A673 (cell line): ENCODE results near the gene RBMS1. TPM values are rescaled to one million over a fixed set of nuclear protein-coding genes. Genes with fewer than 3 reads are reported as not detected.
"Not testable (repeated sequence)": the region's sequence is repeated elsewhere in the genome, so short reads cannot be mapped to it uniquely, and the experiment has no call there.

Experiments used
- BruUV-seq: library from RNA; stranded (reverse); fragments of 400-500 nt; replicated peaks from 2 replicates; lab custom pipeline; 2021; lab: Mats Ljungman, UMichigan
- CTCF ChIA-PET: fragments of 300-600 bp; sonication (Branson Sonifier 250); formaldehyde crosslinking; loops from one replicate; lab custom pipeline; 2022; ENCODE audit warnings: antibody characterized with exemption; lab: Charles Lee
- POLR2A ChIA-PET: fragments of 300-600 bp; sonication (Branson Sonifier 250); formaldehyde crosslinking; loops from one replicate; lab custom pipeline; 2022; ENCODE audit warnings: antibody characterized with exemption; ENCODE audit not compliant: low non-redundant PET; lab: Charles Lee
- DNase-seq: peaks from one replicate; pipeline ENCODE4 v3.0.0-alpha.2; 2015; ENCODE audit warnings: low spot score
- H3K27ac ChIP-seq: fragments of 200-600 bp; sonication (generic); 2 replicates; pipeline ENCODE4 v1.5.1; 2016; ENCODE audit warnings: mixed run types, low read depth, mild to moderate bottlenecking, mixed read lengths, antibody characterized with exemption, low read length; ENCODE audit not compliant: poor library complexity, severe bottlenecking
- H3K27me3 ChIP-seq: fragments of 200-600 bp; sonication (generic); replicated peaks from 2 replicates; pipeline ENCODE4 v1.6.1; 2017; ENCODE audit warnings: mixed run types, low read depth, mild to moderate bottlenecking, mixed read lengths, antibody characterized with exemption, low read length; ENCODE audit not compliant: insufficient read depth, poor library complexity
- H3K36me3 ChIP-seq: fragments of 200-600 bp; sonication (generic); 2 replicates; pipeline ENCODE4 v1.6.1; 2016; ENCODE audit warnings: mixed run types, mild to moderate bottlenecking, mixed read lengths, antibody characterized with exemption, low read length; ENCODE audit not compliant: insufficient read depth, poor library complexity, severe bottlenecking
- H3K4me1 ChIP-seq: fragments of 200-600 bp; sonication (generic); 2 replicates; pipeline ENCODE4 v1.6.1; 2017; ENCODE audit warnings: mixed run types, mild to moderate bottlenecking, mixed read lengths, antibody characterized with exemption, low read length; ENCODE audit not compliant: insufficient read depth, poor library complexity, severe bottlenecking
- H3K4me3 ChIP-seq: fragments of 200-600 bp; sonication (generic); 2 replicates; pipeline ENCODE4 v1.5.1; 2016; ENCODE audit warnings: low read depth, mixed run types, mild to moderate bottlenecking, mixed read lengths, low read length; ENCODE audit not compliant: poor library complexity, severe bottlenecking
- H3K9me3 ChIP-seq: fragments of 200-600 bp; sonication (generic); 2 replicates; pipeline ENCODE4 v1.6.1; 2016; ENCODE audit warnings: mixed run types, low read depth, mild to moderate bottlenecking, mixed read lengths, antibody characterized with exemption, low read length; ENCODE audit not compliant: poor library complexity, severe bottlenecking
- EZH2 ChIP-seq: fragments of 200-600 bp; sonication (generic); IDR thresholded peaks from 2 replicates; pipeline ENCODE4 v1.6.1; 2017; ENCODE audit warnings: borderline replicate concordance, low read depth, mild to moderate bottlenecking, mixed read lengths, antibody characterized with exemption, low read length; ENCODE audit not compliant: poor library complexity, severe bottlenecking
- intact Hi-C: fragments of 100-400 bp; cut with micrococcal nuclease; formaldehyde crosslinking; loops from one replicate; pipeline ENCODE4 v1.10.0; 2022; ENCODE audit not compliant: unreplicated experiment
- total RNA-seq: library from RNA; stranded (reverse); gene quantifications from 2 replicates; pipeline ENCODE4 v1.2.3, GENCODE V29; 2021
- TF ChIP-seq, protein P1 (sequence below): fragments of 300-800, 200-600 bp; sonication (generic); conservative IDR thresholded peaks from 2 replicates; pipeline ENCODE4 v1.5.1; 2017; ENCODE audit warnings: low read depth, mild to moderate bottlenecking, antibody characterized with exemption, low read length, moderate library complexity, mixed read lengths

The RBMS1 gene
- total RNA-seq, 1 experiment from 2014 or later, result 84.9 TPM

- Histone ChIP-seq H3K36me3 (no peaks in the 10 kb centered on the region), H3K27ac (no peak overlapping the region), H3K9me3 (no peaks in the 10 kb centered on the region), H3K27me3 (no peaks in the 10 kb centered on the region), H3K4me1 (peaks cover 25% of the 10 kb centered on the region), H3K4me3 (no peak overlapping the region)
- CTCF ChIA-PET, result interaction anchor here (0.7 kb wide), 1 partner anchor 32 kb away, joined by 9 read pairs; no protein-coding TSS in a partner anchor
- POLR2A ChIA-PET, result no interaction called here
- no TSS peak for BruUV-seq
- peak; percentile 17 for DNase-seq
- intact Hi-C loops, result no loop called here
- TF ChIP-seq, protein P1, sequence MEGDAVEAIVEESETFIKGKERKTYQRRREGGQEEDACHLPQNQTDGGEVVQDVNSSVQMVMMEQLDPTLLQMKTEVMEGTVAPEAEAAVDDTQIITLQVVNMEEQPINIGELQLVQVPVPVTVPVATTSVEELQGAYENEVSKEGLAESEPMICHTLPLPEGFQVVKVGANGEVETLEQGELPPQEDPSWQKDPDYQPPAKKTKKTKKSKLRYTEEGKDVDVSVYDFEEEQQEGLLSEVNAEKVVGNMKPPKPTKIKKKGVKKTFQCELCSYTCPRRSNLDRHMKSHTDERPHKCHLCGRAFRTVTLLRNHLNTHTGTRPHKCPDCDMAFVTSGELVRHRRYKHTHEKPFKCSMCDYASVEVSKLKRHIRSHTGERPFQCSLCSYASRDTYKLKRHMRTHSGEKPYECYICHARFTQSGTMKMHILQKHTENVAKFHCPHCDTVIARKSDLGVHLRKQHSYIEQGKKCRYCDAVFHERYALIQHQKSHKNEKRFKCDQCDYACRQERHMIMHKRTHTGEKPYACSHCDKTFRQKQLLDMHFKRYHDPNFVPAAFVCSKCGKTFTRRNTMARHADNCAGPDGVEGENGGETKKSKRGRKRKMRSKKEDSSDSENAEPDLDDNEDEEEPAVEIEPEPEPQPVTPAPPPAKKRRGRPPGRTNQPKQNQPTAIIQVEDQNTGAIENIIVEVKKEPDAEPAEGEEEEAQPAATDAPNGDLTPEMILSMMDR, result no peak
- TF ChIP-seq EZH2, result no peak
Measured at GRCh38 chr2:160450486-160450885, 43.1 kb downstream of the RBMS1 start.

DNA sequence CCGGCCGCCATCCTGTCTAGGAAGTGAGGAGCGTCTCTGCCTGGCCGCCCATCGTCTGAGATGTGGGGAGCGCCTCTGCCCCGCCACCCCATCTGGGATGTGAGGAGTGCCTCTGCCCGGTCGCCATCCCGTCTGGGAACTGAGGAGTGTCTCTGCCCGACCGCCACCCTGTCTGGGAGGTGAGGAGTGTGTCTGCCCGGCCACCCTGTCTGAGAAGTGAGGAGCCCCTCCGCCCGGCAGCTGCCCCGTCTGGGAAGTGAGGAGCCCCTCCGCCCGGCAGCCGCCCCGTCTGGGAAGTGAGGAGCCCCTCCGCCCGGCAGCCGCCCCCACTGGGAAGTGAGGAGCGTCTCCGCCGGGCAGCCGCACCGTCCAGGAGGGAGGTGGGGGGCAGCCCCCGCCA lies 44.8 kb downstream of the RBMS1 start:
- H3K27ac ChIP-seq, CTCF ChIA-PET, BruUV-seq, H3K36me3 ChIP-seq, intact Hi-C loops, POLR2A ChIA-PET, H3K4me3 ChIP-seq, H3K9me3 ChIP-seq, DNase-seq, H3K27me3 ChIP-seq: not testable (repeated sequence)
- H3K4me1 ChIP-seq, result peaks cover 17% of the 10 kb centered on the region

DNA sequence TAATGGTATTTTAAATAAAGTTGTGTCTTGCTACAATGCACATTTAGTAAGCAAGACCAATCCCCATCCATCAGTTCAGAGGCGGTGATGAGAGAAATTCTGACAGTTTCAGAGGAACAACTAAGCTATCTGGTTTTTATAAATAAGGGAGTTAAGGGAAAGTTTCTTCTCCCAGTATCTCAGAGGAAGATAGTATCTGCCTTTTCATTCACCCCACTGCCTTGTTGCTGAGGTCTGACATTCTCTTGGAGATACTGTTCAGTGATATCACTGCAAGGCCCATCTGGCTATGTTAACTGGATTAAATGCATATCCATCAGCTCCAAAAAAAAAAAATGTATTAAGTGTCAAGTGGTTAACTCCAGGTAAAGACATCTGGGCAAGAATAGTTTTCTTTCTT lies 47.9 kb downstream of the RBMS1 start:
- TF ChIP-seq EZH2, result no peak
- TF ChIP-seq, protein P1, result no peak
- Histone ChIP-seq H3K27me3 (no peaks in the 10 kb centered on the region), H3K27ac (no peak overlapping the region), H3K9me3 (no peaks in the 10 kb centered on the region), H3K4me1 (peaks cover 4% of the 10 kb centered on the region), H3K4me3 (no peak overlapping the region), H3K36me3 (no peaks in the 10 kb centered on the region)
- DNase-seq, result no peak
- POLR2A ChIA-PET, result no interaction called here
- BruUV-seq, result no TSS peak
- CTCF ChIA-PET, result no interaction called here
- intact Hi-C loops, result no loop called here

DNA sequence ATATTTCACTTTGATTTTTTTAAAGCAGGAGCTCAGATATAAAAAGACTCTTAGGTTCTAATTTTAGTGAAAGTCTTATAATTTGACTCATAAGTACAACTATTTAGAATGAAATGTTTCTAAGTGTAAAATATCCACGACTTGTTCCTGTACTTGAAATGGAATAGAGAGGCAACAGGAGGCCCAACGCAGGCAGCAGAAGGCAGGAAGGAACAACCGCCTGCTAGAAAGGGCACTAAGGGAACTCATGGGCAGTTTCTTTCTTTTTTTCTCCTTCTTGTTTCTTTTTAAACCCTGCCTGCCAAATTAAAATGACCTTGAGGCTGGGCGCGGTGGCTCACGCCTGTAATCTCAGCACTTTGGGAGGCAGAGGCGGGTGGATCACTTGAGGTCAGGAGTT lies 51.0 kb downstream of the RBMS1 start:
- intact Hi-C loops, result no loop called here
- BruUV-seq, result no TSS peak

More for the DNA sequence above, 51.0 kb downstream of the RBMS1 start:
- DNase-seq, result no peak
- TF ChIP-seq, protein P1, result no peak
- TF ChIP-seq EZH2, result no peak
- Histone ChIP-seq H3K4me3 (no peak overlapping the region), H3K9me3 (no peaks in the 10 kb centered on the region), H3K36me3 (no peaks in the 10 kb centered on the region), H3K27me3 (no peaks in the 10 kb centered on the region), H3K4me1 (no peaks in the 10 kb centered on the region), H3K27ac (no peak overlapping the region)
- ChIA-PET POLR2A (no interaction called here), CTCF (no interaction called here)
